Testis (tissue), 2 donors: ENCODE results near the gene CC2D2A.

Experiments
- CTCF ChIP-seq, 3 experiments: fragments of 450-650 bp in 2 of 3; fragments of 200-600 bp in 1 of 3; sonication (generic) in 1 of 3; IDR thresholded peaks; one replicate each; pipeline ENCODE4 v1.5.1; 2016 to 2019; ENCODE audit warnings: antibody characterized with exemption in 3 of 3, mild to moderate bottlenecking in 2 of 3, moderate library complexity in 1 of 3
- POLR2A ChIP-seq: fragments of 450-650 bp; IDR thresholded peaks from one replicate; pipeline ENCODE4 v1.6.1; 2017; ENCODE audit warnings: antibody characterized with exemption, mild to moderate bottlenecking, moderate library complexity

GRCh38 chr4:15551740-15552446, 82.2 kb downstream of the CC2D2A start:
- no peak for TF ChIP-seq CTCF (IDR thresholded peaks at IDR 0.05)
- no peak for TF ChIP-seq POLR2A
